ENCODE data around the gene ZSCAN21. TPM values are rescaled to one million over a fixed set of nuclear protein-coding genes. Genes with fewer than 3 reads are reported as not detected.

Gene ZSCAN21
- total RNA-seq, 1 experiment from 2014 or later = 24.3 TPM

- H3K36me3 Mint-ChIP-seq (ENCODE audit: insufficient read depth in 1 of 3, low read depth in 3 of 3) = peaks cover 68 to 89% (median 88%) of the 10 kb centered on the region in 3 experiments
- H3K4me1 ChIP-seq (ENCODE audit: insufficient read depth, low read length) = no peaks in the 10 kb centered on the region
- no peaks in the 10 kb centered on the region for H3K9me3 ChIP-seq (ENCODE audit: control insufficient read depth, low read depth, low read length)
- H3T11ph ChIP-seq (ENCODE audit: low read length) = no peak overlapping the region
- H3K27ac ChIP-seq (ENCODE audit: insufficient read length, low read depth, low read length) = no peak overlapping the region
- H3K27me3 Mint-ChIP-seq (ENCODE audit: low read depth) = no peaks in the 10 kb centered on the region
- H3K27ac Mint-ChIP-seq = no peak overlapping the region
- H2BK5ac ChIP-seq (ENCODE audit: insufficient read length, low read length) = no peak overlapping the region
- no peaks in the 10 kb centered on the region for H3K27me3 ChIP-seq (ENCODE audit: insufficient read depth, low read length)
- no peak overlapping the region for H4K5ac ChIP-seq (ENCODE audit: insufficient read length, low read depth, low read length)
- no peaks in the 10 kb centered on the region for H4K20me1 ChIP-seq (ENCODE audit: control insufficient read depth, insufficient read depth, insufficient read length)
- H3K9ac ChIP-seq (ENCODE audit: extremely low read depth, insufficient read length, low read length) = no peak overlapping the region
- H2BK15ac ChIP-seq (ENCODE audit: low read depth, low read length) = no peak overlapping the region
- no peak overlapping the region for H4K8ac ChIP-seq (replicated peaks; ENCODE audit: insufficient read length, low read depth, low read length)
- H2AK5ac ChIP-seq (ENCODE audit: insufficient read length, low read length) = no peak overlapping the region
- H3K4me2 ChIP-seq (ENCODE audit: insufficient read depth, insufficient read length, low read length) = no peak overlapping the region
- 0 out of 4 replicates have a peak, but pooled peaks cover 0 to 3% of the 10 kb centered on the region in 2 experiments for H3K4me1 Mint-ChIP-seq
- H3K4ac ChIP-seq (ENCODE audit: low read depth, low read length) = no peak overlapping the region
- H2BK120ac ChIP-seq (ENCODE audit: low read depth, low read length, poor library complexity, severe bottlenecking) = no peak overlapping the region
- no peaks in the 10 kb centered on the region for H3K79me1 ChIP-seq (ENCODE audit: insufficient read depth, low read depth, low read length, poor library complexity, severe bottlenecking)
- DNase-seq = no peak
- no peak overlapping the region for H3K4me3 Mint-ChIP-seq
- no peaks in the 10 kb centered on the region for H3K9me3 Mint-ChIP-seq
- TF ChIP-seq CTCF (conservative IDR thresholded peaks at IDR 0.05) = peak; percentile 32; the same call in 1 of the 3 replicates
- no peak overlapping the region for H2AFZ ChIP-seq (ENCODE audit: low read length)
- H3K23me2 ChIP-seq (ENCODE audit: insufficient read length, low read depth, low read length, poor library complexity, severe bottlenecking) = no peaks in the 10 kb centered on the region
- no peak overlapping the region for H2BK12ac ChIP-seq (ENCODE audit: insufficient read length, low read depth, low read length)
- no peaks in the 10 kb centered on the region for H3K79me2 ChIP-seq (ENCODE audit: insufficient read depth, low read length)
- no peak overlapping the region for H3K14ac ChIP-seq (ENCODE audit: insufficient read depth, low read length)
- no peak overlapping the region for H4K91ac ChIP-seq (ENCODE audit: insufficient read length, low read depth, low read length)
- WGBS (ENCODE audit: extremely low coverage, insufficient read length, low lambda C conversion rate) = no CpG with 5 or more reads among the region's 12 CpGs
- no peak overlapping the region for H3K56ac ChIP-seq (ENCODE audit: insufficient read length, low read depth, low read length)
- no peak overlapping the region for H3K23ac ChIP-seq (ENCODE audit: insufficient read length, low read depth, low read length)
- no peak overlapping the region for H3K18ac ChIP-seq (ENCODE audit: insufficient read length, low read depth, low read length)
- H2BK20ac ChIP-seq (ENCODE audit: low read depth, low read length, poor library complexity, severe bottlenecking) = no peak overlapping the region
Observed at GRCh38 chr7:100109521-100110163, 60.1 kb downstream of the ZSCAN21 start.
